CD4-positive, CD25-positive, alpha-beta regulatory T cell (primary cell): ENCODE data around the gene CBFA2T2. TPM values are rescaled to one million over a fixed set of nuclear protein-coding genes. Genes with fewer than 3 reads are reported as not detected.
A peak's percentile ranks its signal among the peaks of the same experiment; 100 is the strongest.
"Not testable (repeated sequence)": the region's sequence is repeated elsewhere in the genome, so short reads cannot be mapped to it uniquely, and the experiment has no call there.

Experiments used
- ATAC-seq, 2 donors: fragments of 150-1000 bp; cut with Tn5 transposase; one replicate each; pipeline ENCODE4 v1.10.0; 2021; ENCODE audit warnings: low read depth in 2 of 2, moderate number of reproducible peaks in 2 of 2, moderate library complexity in 1 of 2
- DNase-seq, 3 donors: peaks; one replicate each; pipeline versions ENCODE4 v3.0.0 to v3.0.0-alpha.2; 2012 to 2022; ENCODE audit warnings: mixed read lengths in 1 of 3
- H3K27ac ChIP-seq: one replicate; pipeline ENCODE4 v1.7.0; 2013; ENCODE audit warnings: mild to moderate bottlenecking, low read length; ENCODE audit not compliant: insufficient read depth, poor library complexity, severe bottlenecking
- H3K27me3 ChIP-seq: one replicate; pipeline ENCODE4 v1.7.0; 2013; ENCODE audit warnings: low read length; ENCODE audit not compliant: control insufficient read depth, insufficient read depth
- H3K36me3 ChIP-seq: one replicate; pipeline ENCODE4 v1.7.0; 2013; ENCODE audit warnings: mild to moderate bottlenecking, low read length, moderate library complexity; ENCODE audit not compliant: control insufficient read depth, insufficient read depth
- H3K4me1 ChIP-seq: 2 replicates; pipeline ENCODE4 v1.7.0; 2013; ENCODE audit warnings: mild to moderate bottlenecking, low read length; ENCODE audit not compliant: insufficient read depth, control insufficient read depth, poor library complexity, severe bottlenecking
- H3K4me3 ChIP-seq: one replicate; pipeline ENCODE4 v1.7.0; 2013; ENCODE audit warnings: low read depth, mild to moderate bottlenecking, low read length, moderate library complexity
- H3K9me3 ChIP-seq, 2 experiments: 1 replicate in 1 of 2; 2 replicates in 1 of 2; pipeline ENCODE4 v1.7.0; 2013; ENCODE audit warnings: low read length in 2 of 2, mild to moderate bottlenecking in 1 of 2, moderate library complexity in 1 of 2; ENCODE audit not compliant: control insufficient read depth in 2 of 2
- H3K27ac Mint-ChIP-seq, 3 donors: one replicate each; pipeline ENCODE4 v1.8.0; 2020 to 2022; ENCODE audit warnings: mild to moderate bottlenecking in 3 of 3, mixed read lengths in 3 of 3, moderate library complexity in 2 of 3
- H3K27me3 Mint-ChIP-seq: one replicate; pipeline ENCODE4 v1.8.0; 2022; ENCODE audit warnings: mild to moderate bottlenecking, mixed read lengths
- H3K36me3 Mint-ChIP-seq: one replicate; pipeline ENCODE4 v1.8.0; 2020; ENCODE audit warnings: mixed read lengths
- H3K4me1 Mint-ChIP-seq, 4 donors: one replicate each; pipeline ENCODE4 v1.8.0; 2020 to 2022; ENCODE audit warnings: mixed read lengths in 4 of 4, mild to moderate bottlenecking in 1 of 4
- H3K4me3 Mint-ChIP-seq, 4 donors: one replicate each; pipeline ENCODE4 v1.8.0; 2020 to 2022; ENCODE audit warnings: mild to moderate bottlenecking in 4 of 4, mixed read lengths in 4 of 4, moderate library complexity in 3 of 4
- H3K9me3 Mint-ChIP-seq, 7 donors: one replicate each; pipeline ENCODE4 v1.8.0; 2020 to 2022; ENCODE audit warnings: mixed read lengths in 7 of 7, mild to moderate bottlenecking in 3 of 7, moderate library complexity in 2 of 7
- polyA plus RNA-seq, 4 donors: library from polyadenylated mRNA; unstranded; fragments of 300-500 nt; fragmentation: Illumina TruSeq; gene quantifications; one replicate each; pipeline ENCODE4 v1.2.3, GENCODE V29; 2021
- total RNA-seq: library from RNA; stranded (reverse); gene quantifications from one replicate; pipeline ENCODE4 v1.2.3, GENCODE V29; 2022

CBFA2T2 gene
- 31.0 TPM for total RNA-seq
- 10 to 100 TPM; 11.8 to 14.8 (median 13.2) TPM for polyA plus RNA-seq

GRCh38 chr20:33490023-33490933 lies at the start of gene CBFA2T2:
Gene CBFA2T2 (plus strand): TSS chr20:33490096. CDS start chr20:33490268, 172 bp downstream.
- no peaks in the 10 kb centered on the region for H3K36me3 Mint-ChIP-seq
- no peaks in the 10 kb centered on the region for H3K9me3 Mint-ChIP-seq
- Histone ChIP-seq H3K4me1 (peaks cover 18% of the 10 kb centered on the region), H3K4me3 (peak within 1 kb of the TSS; percentile 84), H3K27ac (peak within 1 kb of the TSS; percentile 96), H3K9me3 (no peaks in the 10 kb centered on the region), H3K36me3 (no peaks in the 10 kb centered on the region), H3K27me3 (no peaks in the 10 kb centered on the region)
- H3K27ac Mint-ChIP-seq: peak within 1 kb of the TSS; percentile 48 to 95 (median 90)
- ATAC-seq (peak; percentile 41 to 46), DNase-seq (peak in 1 of 3 donors; percentile 64)
- H3K4me1 Mint-ChIP-seq: peaks cover 0 to 36% (median 16%) of the 10 kb centered on the region in 4 donors
- H3K4me3 Mint-ChIP-seq: peak within 1 kb of the TSS; percentile 90 to 99 (median 94)
- H3K27me3 Mint-ChIP-seq: no peaks in the 10 kb centered on the region

- not testable (repeated sequence) for H3K36me3 ChIP-seq, H3K36me3 Mint-ChIP-seq, H3K27ac ChIP-seq, H3K9me3 ChIP-seq, H3K4me3 ChIP-seq, H3K9me3 Mint-ChIP-seq, DNase-seq, H3K27ac Mint-ChIP-seq, H3K27me3 ChIP-seq, ATAC-seq, H3K27me3 Mint-ChIP-seq
- peaks cover 24% of the 10 kb centered on the region for H3K4me1 ChIP-seq
- Mint-ChIP-seq H3K4me3 (peak overlapping the region in 1 of 4 donors; percentile 68), H3K4me1 (peaks cover 4 to 24% (median 12%) of the 10 kb centered on the region in 4 donors)
Measured at GRCh38 chr20:33440562-33440961, 49.3 kb upstream of the CBFA2T2 start.

DNA sequence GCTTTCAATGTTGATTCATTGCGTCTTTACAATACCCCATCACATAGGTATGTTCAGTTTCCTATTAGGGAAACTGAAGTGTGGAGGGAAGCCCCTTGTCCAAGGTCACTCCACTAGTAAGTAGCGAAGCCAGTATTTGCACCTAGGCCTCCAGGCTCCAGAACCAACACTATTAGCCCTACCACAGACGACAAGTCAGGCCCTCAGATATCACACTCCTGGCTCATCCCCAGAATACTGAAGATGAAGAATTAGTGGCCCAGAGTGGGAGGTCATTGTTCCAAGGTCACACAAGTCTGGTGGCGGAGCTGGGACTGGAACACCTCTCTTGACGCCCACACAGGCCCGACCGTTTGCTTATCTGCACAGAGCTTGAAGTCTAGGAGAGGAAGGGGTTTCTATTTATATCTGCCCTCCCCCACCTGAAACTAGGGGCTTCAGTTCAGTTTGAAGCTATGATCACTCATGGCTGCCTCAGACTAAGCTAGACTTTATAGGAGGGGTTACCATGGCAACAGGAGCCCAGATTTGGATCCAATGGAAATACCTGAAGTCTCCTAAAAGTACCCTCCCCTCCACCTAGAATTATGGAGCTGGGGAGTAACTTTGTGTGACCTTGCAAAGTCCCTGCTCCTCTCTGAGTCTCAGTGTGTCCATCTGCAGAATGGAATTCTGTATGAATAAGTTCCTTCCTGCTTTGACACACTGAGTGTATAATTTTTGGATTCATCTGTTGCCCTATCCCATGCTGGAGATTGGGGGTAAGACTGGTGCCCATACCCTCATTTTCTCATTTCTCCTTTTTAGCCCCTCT lies 48.5 kb upstream of the CBFA2T2 start:
- Mint-ChIP-seq H3K4me3 (peak overlapping the region; percentile 73 to 89 (median 84)), H3K27ac (peak overlapping the region in 1 of 3 donors; percentile 69), H3K9me3 (peaks cover 0 to under 1% (median 0%) of the 10 kb centered on the region in 7 donors), H3K4me1 (peaks cover 4 to 24% (median 12%) of the 10 kb centered on the region in 4 donors), H3K27me3 (no peaks in the 10 kb centered on the region), H3K36me3 (no peaks in the 10 kb centered on the region)
- Histone ChIP-seq H3K4me1 (peaks cover 24% of the 10 kb centered on the region), H3K27ac (no peak overlapping the region), H3K27me3 (no peaks in the 10 kb centered on the region), H3K36me3 (no peaks in the 10 kb centered on the region), H3K9me3 (no peaks in the 10 kb centered on the region), H3K4me3 (no peak overlapping the region)
- no peak for ATAC-seq
- no peak for DNase-seq

DNA sequence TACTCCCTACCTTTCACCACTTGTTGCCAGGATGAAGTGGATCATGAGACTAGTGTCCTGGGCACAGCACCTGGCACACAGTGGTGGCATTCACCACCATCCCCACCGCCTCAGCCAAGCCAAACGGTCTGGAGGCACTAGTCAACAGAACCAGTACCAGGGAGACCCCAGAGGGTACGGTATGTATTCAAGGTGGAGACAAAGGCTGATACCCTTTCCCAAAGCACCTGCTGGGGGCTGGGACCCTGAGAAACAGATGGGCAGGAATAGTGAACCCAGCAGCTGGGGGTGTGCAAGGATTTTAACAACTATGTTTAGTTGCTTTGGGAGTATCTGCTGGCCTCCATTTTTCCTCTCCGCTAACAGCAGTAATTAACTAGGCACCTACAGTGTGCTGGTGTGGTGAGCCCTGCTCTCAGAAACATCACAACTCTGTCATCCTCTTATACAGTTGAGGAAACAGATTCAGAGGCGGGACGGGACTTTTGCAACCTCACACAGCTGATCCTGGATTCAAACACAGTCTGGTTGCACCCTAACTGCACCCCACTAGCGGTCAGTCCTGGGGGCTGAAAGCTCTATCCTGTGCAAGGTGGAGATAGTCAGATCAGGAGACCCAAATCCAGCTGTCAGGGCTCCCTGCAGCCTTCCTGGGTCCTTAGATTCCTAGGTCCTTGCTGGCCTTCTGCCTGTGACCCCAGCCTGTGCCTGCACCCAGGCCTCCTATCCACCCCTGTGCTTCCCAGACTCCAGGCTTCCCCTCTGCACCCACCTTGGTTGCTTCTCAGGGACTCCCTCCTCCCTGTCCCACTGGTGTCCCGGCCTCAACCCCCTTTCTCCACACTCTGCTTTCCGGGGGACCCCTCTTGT lies 47.5 kb upstream of the CBFA2T2 start:
- ATAC-seq (no peak), DNase-seq (peak in 1 of 3 donors; percentile 1)
- H3K4me3 ChIP-seq: no peak overlapping the region
- no peak overlapping the region for H3K27ac ChIP-seq
- Mint-ChIP-seq H3K36me3 (no peaks in the 10 kb centered on the region), H3K27me3 (no peaks in the 10 kb centered on the region), H3K4me1 (peaks cover 4 to 24% (median 12%) of the 10 kb centered on the region in 4 donors), H3K4me3 (peak overlapping the region; percentile 73 to 89 (median 84)), H3K27ac (peak overlapping the region in 2 of 3 donors; percentile 38 to 42), H3K9me3 (peaks cover 0 to 1% (median 0%) of the 10 kb centered on the region in 7 donors)
- no peaks in the 10 kb centered on the region for H3K27me3 ChIP-seq
- peaks cover 24% of the 10 kb centered on the region for H3K4me1 ChIP-seq
- H3K36me3 ChIP-seq: no peaks in the 10 kb centered on the region
- H3K9me3 ChIP-seq: no peaks in the 10 kb centered on the region

DNA sequence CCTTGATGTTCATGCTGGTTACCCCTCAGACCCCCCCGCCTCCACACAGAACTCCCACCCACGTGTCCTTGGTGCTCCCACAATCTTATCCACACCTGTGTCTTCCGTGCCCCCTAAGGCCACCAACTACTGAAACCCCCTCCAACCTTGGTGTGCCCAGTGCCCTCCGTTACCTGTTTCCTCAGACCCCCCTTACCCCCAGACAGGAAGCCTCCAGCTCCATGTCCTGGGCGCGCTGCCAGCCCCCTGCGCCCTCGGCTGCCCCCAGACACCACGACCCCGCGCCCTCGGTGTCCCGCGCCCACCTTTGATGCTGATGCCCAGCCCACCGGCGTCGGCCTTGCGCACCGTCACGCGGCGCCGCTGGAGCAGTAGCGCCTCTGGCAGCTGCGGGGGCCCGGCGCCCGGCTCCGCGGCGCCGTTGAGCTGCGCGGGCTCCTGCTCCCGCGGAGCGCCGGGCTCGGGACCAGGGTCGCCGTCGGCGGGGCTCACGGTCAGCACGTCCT lies 46.8 kb upstream of the CBFA2T2 start:
- Histone ChIP-seq H3K4me3 (no peak overlapping the region), H3K36me3 (no peaks in the 10 kb centered on the region), H3K27me3 (no peaks in the 10 kb centered on the region), H3K27ac (no peak overlapping the region), H3K9me3 (no peaks in the 10 kb centered on the region), H3K4me1 (peaks cover 24% of the 10 kb centered on the region)
- DNase-seq: peak in 2 of 3 donors; percentile 10 to 34
- H3K36me3 Mint-ChIP-seq: no peaks in the 10 kb centered on the region
- H3K27me3 Mint-ChIP-seq: no peaks in the 10 kb centered on the region
- peak overlapping the region; percentile 73 to 89 (median 84) for H3K4me3 Mint-ChIP-seq
- H3K9me3 Mint-ChIP-seq: peaks cover 0 to 1% (median 0%) of the 10 kb centered on the region in 7 donors
- H3K27ac Mint-ChIP-seq: peak overlapping the region in 2 of 3 donors; percentile 38 to 42
- ATAC-seq: peak in 1 of 2 donors; percentile 5
- H3K4me1 Mint-ChIP-seq: peaks cover 4 to 24% (median 12%) of the 10 kb centered on the region in 4 donors

DNA sequence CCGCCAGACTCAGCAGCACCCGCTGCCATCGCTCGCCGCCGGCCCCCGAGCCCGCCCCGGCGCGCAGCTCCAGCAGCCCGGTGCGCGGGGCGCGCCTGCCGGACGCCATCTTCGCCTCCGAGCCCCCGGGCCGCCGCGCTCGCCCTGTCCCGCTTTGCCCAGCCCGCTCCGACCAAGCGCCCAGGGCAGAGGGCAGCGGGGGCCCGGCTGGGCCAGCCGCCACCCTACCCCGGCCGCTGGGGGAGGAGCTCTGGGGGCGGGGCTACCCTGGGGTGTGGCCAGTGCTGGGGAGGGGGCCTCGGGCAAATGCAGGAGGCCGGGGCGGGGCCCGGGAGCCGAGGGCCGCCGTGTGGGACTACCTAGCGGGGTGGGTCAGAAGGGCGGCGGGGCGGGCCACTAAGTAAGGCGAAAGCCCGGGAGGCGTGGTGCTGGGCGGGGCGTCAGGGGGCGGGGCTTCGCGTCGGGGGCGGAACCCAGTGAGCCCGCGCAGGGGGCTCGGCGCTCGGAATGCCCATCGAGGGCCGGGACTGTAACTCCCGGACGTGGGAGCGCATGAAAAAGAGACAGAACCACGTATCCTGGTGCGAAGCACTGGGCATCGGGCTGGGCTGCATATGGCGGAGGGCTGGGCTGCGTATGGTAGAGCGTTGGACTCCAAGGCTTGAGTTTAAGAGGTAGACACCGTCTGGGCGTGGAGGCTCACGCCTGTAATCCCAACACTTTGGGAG lies 46.2 kb upstream of the CBFA2T2 start, which contains the start of gene SNTA1:
SNTA1 (minus strand) TSS at position 252 of the 728 bp plus-strand sequence; CDS start at position 109, 143 bp downstream.
- Histone ChIP-seq H3K4me3 (peak within 1 kb of the TSS; percentile 81), H3K27me3 (no peaks in the 10 kb centered on the region), H3K9me3 (no peaks in the 10 kb centered on the region), H3K27ac (peak within 1 kb of the TSS; percentile 79), H3K36me3 (no peaks in the 10 kb centered on the region), H3K4me1 (peaks cover 24% of the 10 kb centered on the region)
- H3K9me3 Mint-ChIP-seq: peaks cover 0 to 1% (median 0%) of the 10 kb centered on the region in 7 donors
- H3K4me1 Mint-ChIP-seq: peaks cover 4 to 24% (median 12%) of the 10 kb centered on the region in 4 donors
- peak; percentile 83 to 85 for ATAC-seq
- peak within 1 kb of the TSS; percentile 92 to 97 (median 93) for H3K4me3 Mint-ChIP-seq
- H3K27ac Mint-ChIP-seq: peak within 1 kb of the TSS; percentile 92 to 94 (median 94)
- DNase-seq: peak; percentile 75 to 89 (median 86)
- no peaks in the 10 kb centered on the region for H3K36me3 Mint-ChIP-seq
- no peaks in the 10 kb centered on the region for H3K27me3 Mint-ChIP-seq
